Activated T-cell treated with anti-CD3 and anti-CD28 coated beads for 4 hours (primary cell): Measurements from ENCODE around the gene WDR76.

Source experiments
- DNase-seq: peaks from one replicate; pipeline ENCODE4 v3.0.0-alpha.2; 2020

The WDR76 gene

GRCh38 chr15:43915631-43916325 lies 89.0 kb downstream of the WDR76 start:
- no peak for DNase-seq

DNA sequence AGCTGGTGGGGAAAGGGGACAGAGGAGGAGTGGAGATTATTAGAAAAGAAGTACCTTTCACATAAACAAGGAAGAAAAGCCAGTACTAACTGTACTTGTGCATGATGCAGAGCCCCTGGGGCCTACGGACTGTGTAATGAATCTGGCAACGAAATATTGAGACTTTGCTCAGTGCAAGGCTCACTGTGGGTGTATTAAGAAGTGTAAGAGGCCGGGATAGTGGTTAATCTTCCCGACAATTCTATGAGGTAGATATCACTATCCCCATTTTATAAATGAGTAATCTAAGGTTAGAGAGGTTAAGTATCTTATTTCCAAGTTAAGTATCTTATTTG lies 89.5 kb downstream of the WDR76 start:
- DNase-seq = no peak
